ENCODE data around the gene DUSP16. TPM values are rescaled to one million over a fixed set of nuclear protein-coding genes. Genes with fewer than 3 reads are reported as not detected.

The DUSP16 gene
- total RNA-seq, 1 donor from 2014 or later: 64.7 TPM

- Mint-ChIP-seq H3K9me3 (no peaks in the 10 kb centered on the region), H3K36me3 (ENCODE audit: low read depth) (peaks cover 19% of the 10 kb centered on the region), H3K4me3 (ENCODE audit: low read depth) (no peak overlapping the region), H3K27ac (no peak overlapping the region), H3K27me3 (ENCODE audit: low read depth) (no peaks in the 10 kb centered on the region), H3K4me1 (ENCODE audit: low read depth) (peaks cover 38% of the 10 kb centered on the region)
- no peak for DNase-seq (ENCODE audit: low spot score)
- intact Hi-C loops (cut with micrococcal nuclease): no loop called here
Measured at GRCh38 chr12:12454315-12454714, 108.3 kb downstream of the DUSP16 start.

DNA sequence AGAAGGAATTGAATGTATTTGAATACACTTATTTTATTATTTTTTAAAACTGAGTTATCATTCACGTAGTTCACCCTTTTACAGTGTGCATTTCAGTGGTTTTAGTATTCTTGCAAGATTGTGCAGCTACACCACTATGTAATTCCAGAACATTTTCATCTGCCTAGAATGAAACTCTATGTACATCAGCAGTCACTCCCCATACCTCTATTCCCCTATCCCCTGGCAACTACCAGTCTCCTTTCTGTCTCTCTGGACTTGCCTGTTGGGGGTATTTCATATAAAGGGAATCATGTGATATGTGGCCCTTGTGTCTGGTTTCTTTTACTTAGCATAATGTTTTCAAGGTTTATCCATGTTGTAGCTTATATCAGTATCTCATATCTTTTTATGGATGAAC lies 109.0 kb downstream of the DUSP16 start:
- Mint-ChIP-seq H3K4me3 (ENCODE audit: low read depth) (no peak overlapping the region), H3K27me3 (ENCODE audit: low read depth) (no peaks in the 10 kb centered on the region), H3K4me1 (ENCODE audit: low read depth) (peaks cover 42% of the 10 kb centered on the region), H3K27ac (no peak overlapping the region), H3K9me3 (no peaks in the 10 kb centered on the region), H3K36me3 (ENCODE audit: low read depth) (peaks cover 25% of the 10 kb centered on the region)
- intact Hi-C loops (cut with micrococcal nuclease): no loop called here
- DNase-seq (ENCODE audit: low spot score): no peak

- intact Hi-C loops (cut with micrococcal nuclease): no loop called here
- Mint-ChIP-seq H3K4me1 (ENCODE audit: low read depth) (peaks cover 36% of the 10 kb centered on the region), H3K9me3 (no peaks in the 10 kb centered on the region), H3K4me3 (ENCODE audit: low read depth) (no peak overlapping the region), H3K36me3 (ENCODE audit: low read depth) (peaks cover 26% of the 10 kb centered on the region), H3K27ac (no peak overlapping the region), H3K27me3 (ENCODE audit: low read depth) (no peaks in the 10 kb centered on the region)
- no peak for DNase-seq (ENCODE audit: low spot score)
Measured at GRCh38 chr12:12452326-12452902, 110.2 kb downstream of the DUSP16 start.

DNA sequence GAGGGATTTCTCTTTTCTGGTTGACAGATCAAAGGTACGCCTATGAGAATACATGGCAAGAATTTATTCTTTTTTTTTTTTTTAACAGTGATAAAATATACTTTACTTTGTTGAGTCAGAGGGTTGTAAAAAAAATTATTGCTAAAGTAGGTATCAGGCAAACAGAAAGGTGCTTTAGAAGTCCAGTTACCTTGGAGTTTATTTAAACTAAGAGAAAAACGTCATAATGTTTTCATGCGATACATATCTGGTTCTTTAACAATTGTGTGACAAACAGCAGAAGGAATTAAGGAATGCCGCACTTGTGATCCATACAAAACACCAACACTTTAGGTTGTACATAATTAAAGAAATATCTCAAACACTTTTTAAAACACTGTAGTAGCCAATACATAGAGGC lies 111.6 kb downstream of the DUSP16 start:
- H3K9me3 Mint-ChIP-seq: no peaks in the 10 kb centered on the region
- no peaks in the 10 kb centered on the region for H3K27me3 Mint-ChIP-seq (ENCODE audit: low read depth)
- peaks cover 27% of the 10 kb centered on the region for H3K36me3 Mint-ChIP-seq (ENCODE audit: low read depth)
- H3K27ac Mint-ChIP-seq: no peak overlapping the region
- H3K4me1 Mint-ChIP-seq (ENCODE audit: low read depth): peaks cover 39% of the 10 kb centered on the region
- DNase-seq (ENCODE audit: low spot score): no peak
- intact Hi-C loops (cut with micrococcal nuclease): no loop called here
- no peak overlapping the region for H3K4me3 Mint-ChIP-seq (ENCODE audit: low read depth)

GRCh38 chr12:12450043-12450471 lies 112.6 kb downstream of the DUSP16 start:
- intact Hi-C loops (cut with micrococcal nuclease): no loop called here
- no peaks in the 10 kb centered on the region for H3K27me3 Mint-ChIP-seq (ENCODE audit: low read depth)

GRCh38 chr12:12449533-12450025 lies 113.1 kb downstream of the DUSP16 start:
- peaks cover 24% of the 10 kb centered on the region for H3K36me3 Mint-ChIP-seq (ENCODE audit: low read depth)
- no peak for DNase-seq (ENCODE audit: low spot score)
- H3K4me3 Mint-ChIP-seq (ENCODE audit: low read depth): no peak overlapping the region
- intact Hi-C loops (cut with micrococcal nuclease): no loop called here
- peaks cover 41% of the 10 kb centered on the region for H3K4me1 Mint-ChIP-seq (ENCODE audit: low read depth)
- H3K27ac Mint-ChIP-seq: no peak overlapping the region
- no peaks in the 10 kb centered on the region for H3K27me3 Mint-ChIP-seq (ENCODE audit: low read depth)
- no peaks in the 10 kb centered on the region for H3K9me3 Mint-ChIP-seq

More at GRCh38 chr12:12450043-12450471, 112.6 kb downstream of the DUSP16 start:
- H3K36me3 Mint-ChIP-seq (ENCODE audit: low read depth): peaks cover 27% of the 10 kb centered on the region
- DNase-seq (ENCODE audit: low spot score): no peak
- H3K9me3 Mint-ChIP-seq: no peaks in the 10 kb centered on the region
- peaks cover 40% of the 10 kb centered on the region for H3K4me1 Mint-ChIP-seq (ENCODE audit: low read depth)
- H3K27ac Mint-ChIP-seq: no peak overlapping the region
- no peak overlapping the region for H3K4me3 Mint-ChIP-seq (ENCODE audit: low read depth)

- Mint-ChIP-seq H3K36me3 (ENCODE audit: low read depth) (peaks cover 30% of the 10 kb centered on the region), H3K27ac (no peak overlapping the region), H3K4me1 (ENCODE audit: low read depth) (peaks cover 53% of the 10 kb centered on the region), H3K27me3 (ENCODE audit: low read depth) (no peaks in the 10 kb centered on the region), H3K9me3 (no peaks in the 10 kb centered on the region), H3K4me3 (ENCODE audit: low read depth) (no peak overlapping the region)
- no peak for DNase-seq (ENCODE audit: low spot score)
- intact Hi-C loops (cut with micrococcal nuclease): no loop called here
Measured at GRCh38 chr12:12447837-12448236, 114.8 kb downstream of the DUSP16 start.

GRCh38 chr12:12447236-12447635 lies 115.4 kb downstream of the DUSP16 start:
- H3K4me1 Mint-ChIP-seq (ENCODE audit: low read depth): peaks cover 55% of the 10 kb centered on the region
- intact Hi-C loops (cut with micrococcal nuclease): no loop called here
- no peaks in the 10 kb centered on the region for H3K9me3 Mint-ChIP-seq
- no peak overlapping the region for H3K4me3 Mint-ChIP-seq (ENCODE audit: low read depth)
- H3K27me3 Mint-ChIP-seq (ENCODE audit: low read depth): no peaks in the 10 kb centered on the region
- peaks cover 30% of the 10 kb centered on the region for H3K36me3 Mint-ChIP-seq (ENCODE audit: low read depth)
- no peak for DNase-seq (ENCODE audit: low spot score)
- peak overlapping the region; percentile 10 for H3K27ac Mint-ChIP-seq

- no peaks in the 10 kb centered on the region for H3K27me3 Mint-ChIP-seq (ENCODE audit: low read depth)
- no peak for DNase-seq (ENCODE audit: low spot score)
- H3K4me1 Mint-ChIP-seq (ENCODE audit: low read depth): peaks cover 60% of the 10 kb centered on the region
- H3K9me3 Mint-ChIP-seq: no peaks in the 10 kb centered on the region
- intact Hi-C loops (cut with micrococcal nuclease): no loop called here
- peaks cover 30% of the 10 kb centered on the region for H3K36me3 Mint-ChIP-seq (ENCODE audit: low read depth)
- no peak overlapping the region for H3K4me3 Mint-ChIP-seq (ENCODE audit: low read depth)
- peak overlapping the region; percentile 23 for H3K27ac Mint-ChIP-seq
Measured at GRCh38 chr12:12446786-12447185, 115.9 kb downstream of the DUSP16 start.

DNA sequence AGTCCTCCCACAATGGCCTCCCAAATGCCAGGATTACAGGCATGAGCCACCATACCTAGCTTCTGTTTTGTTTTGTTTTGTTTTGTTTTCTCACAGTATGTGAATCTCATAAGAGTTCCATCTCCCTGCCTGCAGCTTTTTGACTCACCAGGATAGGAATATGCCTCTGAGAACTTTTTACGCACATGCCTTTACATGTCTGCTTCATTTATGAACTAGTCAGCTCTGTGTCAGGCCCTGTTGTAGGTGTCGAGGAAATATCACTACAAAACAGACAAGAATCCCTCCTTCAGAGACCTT lies 116.8 kb downstream of the DUSP16 start:
- H3K27ac Mint-ChIP-seq: peak overlapping the region; percentile 60

GRCh38 chr12:12445165-12445881 lies 117.3 kb downstream of the DUSP16 start:
- Mint-ChIP-seq H3K36me3 (ENCODE audit: low read depth) (peaks cover 30% of the 10 kb centered on the region), H3K9me3 (no peaks in the 10 kb centered on the region), H3K4me3 (ENCODE audit: low read depth) (no peak overlapping the region), H3K27ac (peak overlapping the region; percentile 77), H3K27me3 (ENCODE audit: low read depth) (no peaks in the 10 kb centered on the region), H3K4me1 (ENCODE audit: low read depth) (peaks cover 75% of the 10 kb centered on the region)
- DNase-seq (ENCODE audit: low spot score): no peak
- intact Hi-C loops (cut with micrococcal nuclease): no loop called here

More for the DNA sequence above, 116.8 kb downstream of the DUSP16 start:
- H3K4me1 Mint-ChIP-seq (ENCODE audit: low read depth): peaks cover 70% of the 10 kb centered on the region
- no peaks in the 10 kb centered on the region for H3K9me3 Mint-ChIP-seq
- DNase-seq (ENCODE audit: low spot score): no peak
- H3K4me3 Mint-ChIP-seq (ENCODE audit: low read depth): no peak overlapping the region
- peaks cover 27% of the 10 kb centered on the region for H3K36me3 Mint-ChIP-seq (ENCODE audit: low read depth)
- H3K27me3 Mint-ChIP-seq (ENCODE audit: low read depth): no peaks in the 10 kb centered on the region
- intact Hi-C loops (cut with micrococcal nuclease): no loop called here

GRCh38 chr12:12443431-12443878 lies 119.2 kb downstream of the DUSP16 start:
- Mint-ChIP-seq H3K27me3 (ENCODE audit: low read depth) (no peaks in the 10 kb centered on the region), H3K27ac (peak overlapping the region; percentile 95), H3K4me3 (ENCODE audit: low read depth) (no peak overlapping the region), H3K36me3 (ENCODE audit: low read depth) (peaks cover 27% of the 10 kb centered on the region), H3K4me1 (ENCODE audit: low read depth) (peaks cover 85% of the 10 kb centered on the region), H3K9me3 (no peaks in the 10 kb centered on the region)
- intact Hi-C loops (cut with micrococcal nuclease): loop anchor here (5.0 kb wide), 2 partner anchors 119 to 274 kb away; partner anchors contain the start of genes CDKN1B and DUSP16
- DNase-seq (ENCODE audit: low spot score): no peak

GRCh38 chr12:12442548-12443071 lies 120.1 kb downstream of the DUSP16 start:
- no peaks in the 10 kb centered on the region for H3K27me3 Mint-ChIP-seq (ENCODE audit: low read depth)
- H3K4me3 Mint-ChIP-seq (ENCODE audit: low read depth): no peak overlapping the region
- peak overlapping the region; percentile 95 for H3K27ac Mint-ChIP-seq
- DNase-seq (ENCODE audit: low spot score): no peak
- peaks cover 3% of the 10 kb centered on the region for H3K9me3 Mint-ChIP-seq
- H3K36me3 Mint-ChIP-seq (ENCODE audit: low read depth): peaks cover 36% of the 10 kb centered on the region
- intact Hi-C loops (cut with micrococcal nuclease): loop anchor here (1.0 to 5.0 kb wide), 9 partner anchors 14 to 275 kb away; partner anchors contain the start of genes BORCS5, CDKN1B and DUSP16
- peaks cover 88% of the 10 kb centered on the region for H3K4me1 Mint-ChIP-seq (ENCODE audit: low read depth)

Measured in activated T-helper 2 cell treated with anti-CD3 and anti-CD28 coated beads, Interferon-gamma antibody, Interleukin-2, Interleukin-4, amounts not matched to agents 10 μg/mL and 5 μg/mL and 100 μg/mL, durations not matched to agents 14 hours and 24 hours and 36 hours (primary cell).